Suprapubic skin (tissue), 4 donors: ENCODE measurements around the gene ADARB1. TPM values are rescaled to one million over a fixed set of nuclear protein-coding genes. Genes with fewer than 3 reads are reported as not detected.
A peak's percentile ranks its signal among the peaks of the same experiment; 100 is the strongest.

Experiments
- DNase-seq, 2 donors: peaks; one replicate each; pipeline ENCODE4 v3.0.0-alpha.2; 2019; ENCODE audit warnings: low spot score in 2 of 2
- H3K27ac ChIP-seq: fragments of 200-600 bp; sonication (generic); one replicate; pipeline ENCODE4 v1.5.1; 2019
- H3K27me3 ChIP-seq: fragments of 200-600 bp; sonication (generic); one replicate; pipeline ENCODE4 v1.5.1; 2019
- H3K36me3 ChIP-seq: fragments of 200-600 bp; sonication (generic); one replicate; pipeline ENCODE4 v1.5.1; 2019
- H3K4me1 ChIP-seq: fragments of 200-600 bp; sonication (generic); one replicate; pipeline ENCODE4 v1.5.1; 2019
- H3K4me3 ChIP-seq: fragments of 200-600 bp; sonication (generic); one replicate; pipeline ENCODE4 v1.5.1; 2019; ENCODE audit warnings: mild to moderate bottlenecking
- H3K9me3 ChIP-seq: fragments of 200-600 bp; sonication (generic); one replicate; pipeline ENCODE4 v1.5.1; 2019
- EP300 ChIP-seq: sonication (generic); formaldehyde crosslinking; IDR thresholded peaks from one replicate; pipeline ENCODE4 v1.6.1; 2017; ENCODE audit warnings: antibody characterized with exemption
- POLR2A ChIP-seq, 2 donors: fragments of 450-650 bp; IDR thresholded peaks; one replicate each; pipeline ENCODE4 v1.6.1; 2017; ENCODE audit warnings: antibody characterized with exemption in 2 of 2, mild to moderate bottlenecking in 2 of 2, moderate library complexity in 2 of 2
- POLR2AphosphoS5 ChIP-seq, 3 donors: sonication (generic); formaldehyde crosslinking; IDR thresholded peaks; one replicate each; pipeline ENCODE4 v1.6.1; 2017; ENCODE audit warnings: antibody characterized with exemption in 3 of 3
- WGBS: methylation state at CpG from one replicate; pipeline ENCODE4 v1.1.5; 2018; 5-methylcytosine and 5-hydroxymethylcytosine counted together
- total RNA-seq, 4 donors: library from RNA; depleted of rRNA; stranded (reverse); fragments of >200 nt; gene quantifications; one replicate each; pipeline ENCODE4 v1.1.0, GENCODE V29; 2016
- TF ChIP-seq, protein P1 (sequence below), 2 donors: fragments of 200-600 bp in 1 of 2; fragments of 450-650 bp in 1 of 2; sonication (generic) in 1 of 2; IDR thresholded peaks; one replicate each; pipeline ENCODE4 v1.5.1; 2016 to 2019; ENCODE audit warnings: antibody characterized with exemption in 2 of 2, mild to moderate bottlenecking in 1 of 2, moderate library complexity in 1 of 2

The ADARB1 gene
- total RNA-seq, 4 donors from 2014 or later: 13.2 to 23.6 (median 20.3) TPM

DNA sequence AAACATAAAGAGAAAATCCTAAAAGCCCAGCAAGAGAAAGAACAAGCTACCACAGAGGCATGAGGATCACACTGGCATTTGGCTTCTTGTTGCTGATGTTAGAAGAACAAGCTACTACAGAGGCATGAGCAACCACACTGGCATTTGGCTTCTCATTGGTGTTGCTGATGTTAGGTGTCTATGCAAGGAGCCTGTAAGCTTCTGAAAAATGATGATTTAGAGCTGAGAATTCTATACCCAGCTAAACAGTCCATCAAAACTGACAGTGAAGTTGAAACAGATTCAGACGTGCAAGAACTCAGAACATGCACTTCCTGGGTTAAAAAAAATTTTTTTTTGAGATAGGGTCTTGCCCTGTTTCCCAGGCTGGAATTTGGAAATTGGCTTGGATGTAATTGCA, 37.8 kb upstream of the ADARB1 start:
- Histone ChIP-seq H3K4me1 (peaks cover 55% of the 10 kb centered on the region), H3K36me3 (no peaks in the 10 kb centered on the region), H3K27me3 (no peaks in the 10 kb centered on the region), H3K9me3 (no peaks in the 10 kb centered on the region), H3K27ac (no peak overlapping the region), H3K4me3 (no peak overlapping the region)
- TF ChIP-seq POLR2A (IDR thresholded peaks at IDR 0.05): no peak
- no peak for TF ChIP-seq POLR2AphosphoS5 (IDR thresholded peaks at IDR 0.05)
- TF ChIP-seq EP300: no peak
- TF ChIP-seq, protein P1, sequence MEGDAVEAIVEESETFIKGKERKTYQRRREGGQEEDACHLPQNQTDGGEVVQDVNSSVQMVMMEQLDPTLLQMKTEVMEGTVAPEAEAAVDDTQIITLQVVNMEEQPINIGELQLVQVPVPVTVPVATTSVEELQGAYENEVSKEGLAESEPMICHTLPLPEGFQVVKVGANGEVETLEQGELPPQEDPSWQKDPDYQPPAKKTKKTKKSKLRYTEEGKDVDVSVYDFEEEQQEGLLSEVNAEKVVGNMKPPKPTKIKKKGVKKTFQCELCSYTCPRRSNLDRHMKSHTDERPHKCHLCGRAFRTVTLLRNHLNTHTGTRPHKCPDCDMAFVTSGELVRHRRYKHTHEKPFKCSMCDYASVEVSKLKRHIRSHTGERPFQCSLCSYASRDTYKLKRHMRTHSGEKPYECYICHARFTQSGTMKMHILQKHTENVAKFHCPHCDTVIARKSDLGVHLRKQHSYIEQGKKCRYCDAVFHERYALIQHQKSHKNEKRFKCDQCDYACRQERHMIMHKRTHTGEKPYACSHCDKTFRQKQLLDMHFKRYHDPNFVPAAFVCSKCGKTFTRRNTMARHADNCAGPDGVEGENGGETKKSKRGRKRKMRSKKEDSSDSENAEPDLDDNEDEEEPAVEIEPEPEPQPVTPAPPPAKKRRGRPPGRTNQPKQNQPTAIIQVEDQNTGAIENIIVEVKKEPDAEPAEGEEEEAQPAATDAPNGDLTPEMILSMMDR (IDR thresholded peaks at IDR 0.05): no peak
- no peak for DNase-seq
- WGBS: 72% methylated on average over 1 of the region's 1 CpG

DNA sequence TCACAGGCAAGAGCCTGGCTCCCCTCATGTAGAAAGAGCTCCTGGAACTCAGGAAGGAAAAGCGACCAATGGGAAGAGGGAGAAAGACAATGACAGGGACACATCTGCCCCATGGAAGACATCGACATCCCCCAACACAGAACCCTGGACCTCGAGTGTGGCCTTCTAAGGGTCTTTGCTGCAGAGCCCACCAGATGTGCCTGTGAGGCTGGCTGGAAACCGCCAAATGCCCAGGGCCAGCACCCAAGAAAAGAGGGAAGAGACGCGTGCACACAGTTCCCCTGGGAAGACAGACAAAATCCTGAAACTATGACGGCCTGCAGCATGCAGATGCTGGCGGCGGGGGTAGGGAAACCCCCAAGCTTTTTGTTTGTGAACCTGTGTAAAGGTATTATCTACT, 36.4 kb upstream of the ADARB1 start:
- peak in 1 of 2 donors; percentile 46 for DNase-seq
- Histone ChIP-seq H3K4me1 (peaks cover 47% of the 10 kb centered on the region), H3K4me3 (no peak overlapping the region), H3K9me3 (no peaks in the 10 kb centered on the region), H3K27me3 (no peaks in the 10 kb centered on the region), H3K36me3 (no peaks in the 10 kb centered on the region), H3K27ac (no peak overlapping the region)
- 87% methylated on average over 9 of the region's 9 CpGs for WGBS
- TF ChIP-seq, protein P1 (IDR thresholded peaks at IDR 0.05): no peak
- TF ChIP-seq EP300: no peak
- TF ChIP-seq POLR2AphosphoS5 (IDR thresholded peaks at IDR 0.05): no peak
- TF ChIP-seq POLR2A (IDR thresholded peaks at IDR 0.05): no peak

- H3K27ac ChIP-seq: peak overlapping the region; percentile 86
- peaks cover 32% of the 10 kb centered on the region for H3K4me1 ChIP-seq
- no peaks in the 10 kb centered on the region for H3K27me3 ChIP-seq
- 68% methylated on average over 2 of the region's 3 CpGs for WGBS
- no peaks in the 10 kb centered on the region for H3K9me3 ChIP-seq
- TF ChIP-seq EP300 (no peak), POLR2A (IDR thresholded peaks at IDR 0.05) (no peak), POLR2AphosphoS5 (IDR thresholded peaks at IDR 0.05) (no peak)
- TF ChIP-seq, protein P1 (IDR thresholded peaks at IDR 0.05): no peak
- no peak overlapping the region for H3K4me3 ChIP-seq
- DNase-seq: peak; percentile 53 to 63
- H3K36me3 ChIP-seq: no peaks in the 10 kb centered on the region
Measured at GRCh38 chr21:45039317-45040156, 34.8 kb upstream of the ADARB1 start.

DNA sequence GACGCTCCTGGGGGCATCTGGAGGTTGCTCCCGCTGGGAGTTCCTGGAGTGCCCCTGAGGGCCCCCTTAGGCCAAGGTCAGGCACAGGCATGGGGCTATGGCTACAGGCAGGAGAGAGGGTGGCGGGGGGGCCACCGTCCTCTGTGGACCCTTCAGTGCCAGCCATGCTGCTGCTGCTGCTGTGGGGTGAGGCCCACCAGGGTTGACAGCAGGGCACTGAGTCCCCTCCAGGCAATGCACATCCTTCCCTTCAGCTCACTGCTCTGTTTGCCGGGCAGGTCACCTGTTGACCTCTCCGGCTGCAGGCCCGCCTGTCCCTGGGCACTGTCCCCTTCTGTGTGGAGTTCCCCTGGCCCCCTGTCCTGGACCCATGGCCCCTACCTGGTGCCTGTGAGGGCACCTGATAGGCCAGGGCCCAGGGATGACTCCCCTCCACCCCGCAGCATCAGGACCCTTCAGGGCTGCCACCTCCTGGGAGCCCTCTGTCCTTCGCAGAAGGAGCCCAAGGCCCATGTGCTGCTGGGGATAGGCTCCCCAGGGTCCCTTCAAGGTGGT, 34.1 kb upstream of the ADARB1 start:
- 88% methylated on average over 5 of the region's 9 CpGs for WGBS
- DNase-seq: peak in 1 of 2 donors; percentile 60
- H3K36me3 ChIP-seq: no peaks in the 10 kb centered on the region
- no peak overlapping the region for H3K4me3 ChIP-seq
- TF ChIP-seq POLR2A (IDR thresholded peaks at IDR 0.05) (no peak), POLR2AphosphoS5 (IDR thresholded peaks at IDR 0.05) (no peak), EP300 (no peak)
- TF ChIP-seq, protein P1 (IDR thresholded peaks at IDR 0.05): no peak
- H3K27ac ChIP-seq: peak overlapping the region; percentile 86
- no peaks in the 10 kb centered on the region for H3K27me3 ChIP-seq
- H3K4me1 ChIP-seq: peaks cover 25% of the 10 kb centered on the region
- H3K9me3 ChIP-seq: no peaks in the 10 kb centered on the region

DNA sequence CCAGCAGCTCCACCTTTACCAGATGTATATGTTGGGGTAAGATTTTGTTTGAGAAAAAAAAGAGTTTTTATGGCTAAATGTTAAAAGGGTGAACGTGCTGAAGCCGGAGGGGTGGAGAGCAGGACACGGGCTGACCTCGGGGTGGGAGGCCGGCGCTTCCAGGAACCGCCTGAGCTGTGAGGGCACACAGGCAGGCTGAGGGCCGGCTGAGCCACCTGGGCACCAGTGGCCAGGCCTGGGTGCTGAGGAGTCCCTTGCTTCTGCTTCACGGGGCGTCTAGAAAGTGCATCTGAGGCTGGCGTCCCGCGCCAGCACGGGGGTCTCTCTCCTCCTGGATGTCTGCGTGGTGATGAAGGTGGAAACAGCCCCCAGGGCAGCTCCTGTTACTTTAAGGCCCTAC, 33.6 kb upstream of the ADARB1 start:
- DNase-seq: peak in 1 of 2 donors; percentile 67
- 79% methylated on average over 13 of the region's 15 CpGs for WGBS

More for the DNA sequence above, 33.6 kb upstream of the ADARB1 start:
- Histone ChIP-seq H3K4me3 (no peak overlapping the region), H3K36me3 (no peaks in the 10 kb centered on the region), H3K27me3 (no peaks in the 10 kb centered on the region), H3K9me3 (no peaks in the 10 kb centered on the region), H3K4me1 (peaks cover 25% of the 10 kb centered on the region), H3K27ac (peak overlapping the region; percentile 86)
- no peak for TF ChIP-seq EP300
- no peak for TF ChIP-seq POLR2A (IDR thresholded peaks at IDR 0.05)
- no peak for TF ChIP-seq POLR2AphosphoS5 (IDR thresholded peaks at IDR 0.05)
- TF ChIP-seq, protein P1 (IDR thresholded peaks at IDR 0.05): no peak
